ENCODE measurements around the gene ZFYVE28. TPM values are rescaled to one million over a fixed set of nuclear protein-coding genes. Genes with fewer than 3 reads are reported as not detected.

ZFYVE28 gene
- total and polyA plus RNA-seq, 9 donors: 1.3 to 12.1 (median 8.6) TPM

GRCh38 chr4:2412534-2412884 lies 5.9 kb downstream of the ZFYVE28 start:
- intact Hi-C loops (cut with DNase I): loop anchor here in 1 of 4 donors (10.0 kb wide), 1 partner anchor 148 kb away; the partner anchor contains the start of gene MXD4
- Histone ChIP-seq H3K27ac (no peak overlapping the region), H3K27me3 (peaks cover 7% of the 10 kb centered on the region), H3K4me3 (no peak overlapping the region), H3K4me1 (ENCODE audit: insufficient read depth) (no peaks in the 10 kb centered on the region), H3K36me3 (no peaks in the 10 kb centered on the region), H3K9me3 (no peaks in the 10 kb centered on the region)
- no peak for TF ChIP-seq POLR2A (IDR thresholded peaks at IDR 0.05)
- no peak for TF ChIP-seq CTCF (IDR thresholded peaks at IDR 0.05)
- no peak for TF ChIP-seq EP300 (IDR thresholded peaks at IDR 0.05)
- 40 to 55% (median 54%) methylated on average over 5 of the region's 5 CpGs for WGBS, 3 donors
- no peak for DNase-seq

- H3K4me3 ChIP-seq: no peak overlapping the region
- intact Hi-C loops (cut with DNase I): loop anchor here in 1 of 4 donors (10.0 kb wide), 1 partner anchor 147 kb away; the partner anchor contains the start of gene MXD4
- no peaks in the 10 kb centered on the region for H3K36me3 ChIP-seq
- no peak overlapping the region for H3K27ac ChIP-seq
- 76 to 81% (median 80%) methylated on average over 13 to 14 of the region's 14 CpGs for WGBS, 3 donors
- DNase-seq: no peak
- H3K27me3 ChIP-seq: peaks cover 6% of the 10 kb centered on the region
- TF ChIP-seq EP300 (IDR thresholded peaks at IDR 0.05) (no peak), POLR2A (IDR thresholded peaks at IDR 0.05) (no peak), CTCF (IDR thresholded peaks at IDR 0.05) (no peak)
- H3K9me3 ChIP-seq: no peaks in the 10 kb centered on the region
- H3K4me1 ChIP-seq (ENCODE audit: insufficient read depth): no peaks in the 10 kb centered on the region
These were observed 6.5 kb downstream of the ZFYVE28 start for GRCh38 chr4:2411786-2412510.

DNA sequence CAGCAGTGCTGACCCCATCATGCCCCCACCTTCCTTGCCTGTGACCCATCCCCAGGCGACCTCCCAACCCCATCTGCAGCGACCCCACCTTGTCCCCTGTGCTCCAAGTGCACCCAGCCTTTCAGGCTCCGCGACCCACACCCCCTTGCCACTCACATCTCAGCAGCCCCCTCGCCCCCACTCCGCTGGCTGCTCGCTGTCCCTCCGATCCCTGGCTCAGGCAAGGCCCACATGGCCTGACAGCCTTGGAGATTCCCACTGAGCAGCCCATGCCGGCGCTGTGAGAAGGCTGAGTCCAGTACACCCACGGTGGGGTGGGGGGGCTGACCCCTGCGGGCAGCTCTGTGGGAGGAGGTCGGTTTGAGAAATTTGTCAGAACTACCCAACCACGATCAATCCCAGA lies 9.1 kb downstream of the ZFYVE28 start:
- H3K9me3 ChIP-seq: no peaks in the 10 kb centered on the region
- no peaks in the 10 kb centered on the region for H3K4me1 ChIP-seq (ENCODE audit: insufficient read depth)
- no peak for TF ChIP-seq EP300 (IDR thresholded peaks at IDR 0.05)
- no peak for TF ChIP-seq POLR2A (IDR thresholded peaks at IDR 0.05)
- no peak for TF ChIP-seq CTCF (IDR thresholded peaks at IDR 0.05)
- intact Hi-C loops (cut with DNase I): no loop called here
- no peak for DNase-seq
- H3K36me3 ChIP-seq: no peaks in the 10 kb centered on the region
- no peak overlapping the region for H3K27ac ChIP-seq
- 69 to 79% (median 70%) methylated on average over 14 of the region's 14 CpGs for WGBS, 3 donors
- H3K4me3 ChIP-seq: no peak overlapping the region
- H3K27me3 ChIP-seq: peaks cover 4% of the 10 kb centered on the region

- Histone ChIP-seq H3K27ac (no peak overlapping the region), H3K36me3 (no peaks in the 10 kb centered on the region), H3K9me3 (no peaks in the 10 kb centered on the region), H3K4me3 (no peak overlapping the region), H3K27me3 (peaks cover 4% of the 10 kb centered on the region), H3K4me1 (ENCODE audit: insufficient read depth) (no peaks in the 10 kb centered on the region)
- intact Hi-C loops (cut with DNase I): no loop called here
- WGBS, 3 donors: 78 to 88% (median 82%) methylated on average over 10 of the region's 10 CpGs
- no peak for DNase-seq
- TF ChIP-seq CTCF (IDR thresholded peaks at IDR 0.05): no peak
- no peak for TF ChIP-seq EP300 (IDR thresholded peaks at IDR 0.05)
- TF ChIP-seq POLR2A (IDR thresholded peaks at IDR 0.05): no peak
These were observed 9.5 kb downstream of the ZFYVE28 start for GRCh38 chr4:2408976-2409375.

Data from ovary (tissue), 9 donors.